AG08396 (cell line): ENCODE measurements around the gene BIN1.
"Not testable (repeated sequence)": the region's sequence is repeated elsewhere in the genome, so short reads cannot be mapped to it uniquely, and the experiment has no call there.

ENCODE experiments used
- DNase-seq: peaks from one replicate; pipeline ENCODE4 v3.0.0; 2012; ENCODE audit warnings: low spot score, mixed read lengths

Gene BIN1

DNA sequence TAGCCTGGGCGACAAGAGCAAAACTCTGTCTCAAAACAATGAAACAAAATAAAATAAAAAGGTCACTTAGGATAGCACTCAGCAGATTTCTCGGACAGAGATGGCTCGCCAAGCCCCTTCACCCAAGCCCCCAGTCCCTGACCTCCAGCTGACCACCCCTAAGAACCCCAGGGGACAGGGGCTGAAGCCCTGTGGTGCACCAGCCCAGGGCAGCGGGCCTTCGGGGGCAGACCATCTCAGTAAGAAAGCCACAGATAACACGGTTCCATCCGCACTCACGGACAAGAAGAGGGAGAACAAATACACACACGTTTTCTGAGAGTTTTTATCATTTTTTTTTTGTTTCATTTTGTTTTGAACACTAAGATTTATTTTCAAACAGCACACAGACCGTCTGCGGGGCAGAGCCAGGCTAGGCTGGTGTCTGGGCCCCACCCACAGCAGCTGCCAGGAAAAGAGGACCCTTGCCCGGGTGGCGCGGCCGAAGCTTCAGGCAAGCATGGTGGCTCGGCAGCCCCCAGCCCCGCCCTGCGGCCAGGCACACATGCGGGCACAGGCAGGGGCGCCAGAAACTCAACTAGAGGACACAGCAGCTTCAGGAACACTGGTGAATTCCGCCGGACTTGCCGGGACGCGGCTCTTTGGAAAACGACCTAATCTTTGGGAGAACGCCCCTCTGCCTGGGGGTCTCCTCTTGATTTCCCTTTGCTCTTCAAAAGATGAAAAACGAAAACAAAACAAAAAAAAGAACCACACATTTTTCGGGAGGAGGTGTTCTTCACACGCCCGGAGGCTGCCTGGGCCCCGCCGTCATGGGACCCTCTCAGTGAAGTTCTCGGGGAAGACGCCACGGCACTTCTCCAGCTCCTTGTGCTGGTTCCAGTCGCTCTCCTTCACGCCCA lies 59.0 kb downstream of the BIN1 start:
- no peak for DNase-seq

DNA sequence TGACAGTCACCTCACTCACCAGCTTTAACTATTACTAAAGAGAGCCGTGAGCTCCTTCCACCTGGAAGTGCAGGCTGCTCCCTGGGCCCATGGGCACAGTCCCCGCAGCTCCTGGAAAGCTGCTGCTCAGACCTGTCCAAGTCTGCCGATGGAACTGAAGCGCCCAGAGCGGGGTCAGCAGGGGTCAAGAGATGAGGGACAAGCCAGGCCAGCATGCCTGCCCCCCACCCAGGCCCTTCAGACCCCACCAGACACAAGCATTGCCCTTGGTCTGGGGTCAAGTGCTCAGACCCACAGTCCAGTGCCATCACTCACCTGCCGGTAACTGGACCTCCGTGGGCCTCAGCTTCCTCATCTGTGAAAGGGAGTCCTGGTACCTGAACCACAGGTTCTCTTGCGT lies 59.9 kb downstream of the BIN1 start:
- DNase-seq: no peak

DNA sequence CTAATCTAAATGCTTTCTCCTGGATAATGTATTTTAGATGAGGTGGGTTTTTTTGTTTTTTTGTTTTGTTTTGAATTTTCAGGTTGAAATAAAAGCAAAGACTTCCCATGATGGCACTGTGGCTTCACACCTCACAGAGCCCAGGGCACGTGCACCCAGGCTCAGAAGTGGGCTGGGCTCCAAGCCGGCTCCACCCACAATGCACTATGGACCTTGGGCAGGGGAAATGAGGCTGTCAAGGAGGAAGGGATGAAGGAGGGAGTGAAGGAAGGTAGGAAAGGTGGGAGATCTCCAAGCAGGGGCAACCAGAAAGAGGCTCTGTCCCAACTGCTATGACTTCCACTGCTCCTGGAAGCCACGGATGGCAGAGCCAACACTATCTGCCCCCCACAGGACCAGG lies 60.4 kb downstream of the BIN1 start:
- DNase-seq: no peak

DNA sequence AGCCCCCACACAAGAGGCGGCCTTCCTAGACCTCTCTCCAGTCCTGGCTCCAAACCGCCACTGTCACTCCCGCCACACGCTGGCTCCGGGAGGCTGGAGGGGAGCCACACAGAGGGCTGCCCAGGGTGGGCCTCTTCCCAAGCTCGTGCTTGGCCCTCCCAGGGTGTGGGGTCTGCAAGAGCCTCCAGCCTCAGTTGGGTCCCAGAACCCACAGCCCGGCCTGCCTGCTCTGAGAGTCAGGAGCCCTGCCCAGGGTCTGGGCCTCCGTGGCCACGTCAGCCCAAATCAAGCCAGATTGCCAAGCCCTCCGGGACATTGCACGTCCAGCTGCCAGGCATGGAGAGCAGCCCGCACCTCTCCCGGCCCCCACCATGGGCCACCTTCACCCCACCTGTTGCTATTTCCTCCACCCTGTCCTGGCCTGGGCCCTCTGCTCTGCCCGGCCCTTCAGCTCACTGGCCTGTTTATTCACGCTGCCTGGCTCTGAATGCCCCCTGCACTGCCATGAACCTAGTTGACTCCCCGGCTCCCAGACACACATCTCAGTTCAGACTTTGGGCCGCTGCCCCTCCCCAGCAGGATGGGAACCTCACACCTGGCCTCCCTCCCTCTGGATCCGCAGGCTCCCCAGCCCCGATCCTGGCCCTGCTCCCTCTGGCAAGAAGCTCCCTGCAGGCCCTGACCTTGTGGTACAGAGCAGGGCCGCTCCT lies 61.0 kb downstream of the BIN1 start:
- peak; percentile 14 for DNase-seq

DNA sequence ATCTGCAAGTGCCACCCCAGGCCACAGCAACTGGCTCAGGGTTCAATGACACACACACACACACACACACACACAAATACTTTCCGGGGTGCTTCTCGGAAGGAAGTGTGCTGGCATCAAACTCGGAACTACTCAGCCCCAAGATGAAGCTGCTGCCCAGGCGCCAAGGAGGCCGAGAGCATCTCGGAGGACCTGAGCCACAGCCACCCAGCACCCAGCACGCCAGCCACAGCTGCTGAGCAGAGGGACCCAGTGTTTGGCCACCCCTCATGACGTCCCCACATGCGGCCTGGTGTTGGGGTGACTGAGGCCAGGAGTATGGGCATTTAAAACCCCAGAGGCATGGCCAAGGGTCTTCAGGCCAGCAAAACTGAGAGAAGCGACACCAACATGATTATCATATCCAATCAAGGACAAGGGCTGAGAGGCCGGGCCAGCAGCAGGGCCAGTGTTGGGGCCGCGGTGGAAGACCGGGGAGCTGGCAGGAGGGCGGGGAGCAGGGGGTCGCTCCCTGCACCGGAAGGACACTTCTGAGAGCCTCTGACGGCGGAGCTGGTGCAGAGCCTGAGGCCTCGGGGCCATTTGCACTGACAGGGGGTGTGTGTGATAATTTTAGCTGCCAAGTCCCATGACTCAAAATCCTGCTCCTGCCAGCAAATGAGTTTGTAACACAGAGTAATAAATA lies 61.8 kb downstream of the BIN1 start:
- peak; percentile 44 for DNase-seq

DNA sequence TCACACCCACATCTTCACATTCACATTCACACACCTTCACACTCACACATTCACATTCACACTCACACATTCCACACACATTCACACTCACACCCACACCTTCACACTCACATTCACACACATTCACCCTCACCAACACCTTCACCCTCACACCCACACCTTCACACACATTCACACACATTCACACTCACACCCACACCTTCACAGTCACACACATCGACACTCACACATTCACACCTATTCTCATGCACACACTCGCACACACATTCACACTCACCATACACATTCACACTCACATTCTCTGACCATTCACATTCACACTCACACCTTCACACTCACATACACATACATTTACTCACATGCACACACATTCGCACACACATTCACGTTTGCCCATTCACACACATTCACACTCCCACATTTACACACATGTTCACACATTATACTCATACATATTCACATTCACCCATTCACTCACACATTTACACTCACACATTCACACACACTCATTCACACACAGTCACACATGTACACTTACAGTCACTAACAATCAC lies 62.7 kb downstream of the BIN1 start:
- no peak for DNase-seq

- no peak for DNase-seq
These were observed 63.4 kb downstream of the BIN1 start for GRCh38 chr2:127043367-127044164.

- DNase-seq: no peak
These were observed 65.5 kb downstream of the BIN1 start for GRCh38 chr2:127041259-127041970.

- DNase-seq: no peak
These were observed 66.8 kb downstream of the BIN1 start for GRCh38 chr2:127040169-127040568.

GRCh38 chr2:127039387-127040031 lies 67.4 kb downstream of the BIN1 start:
- DNase-seq: peak; percentile 19

GRCh38 chr2:127037476-127037875 lies 69.5 kb downstream of the BIN1 start:
- no peak for DNase-seq

DNA sequence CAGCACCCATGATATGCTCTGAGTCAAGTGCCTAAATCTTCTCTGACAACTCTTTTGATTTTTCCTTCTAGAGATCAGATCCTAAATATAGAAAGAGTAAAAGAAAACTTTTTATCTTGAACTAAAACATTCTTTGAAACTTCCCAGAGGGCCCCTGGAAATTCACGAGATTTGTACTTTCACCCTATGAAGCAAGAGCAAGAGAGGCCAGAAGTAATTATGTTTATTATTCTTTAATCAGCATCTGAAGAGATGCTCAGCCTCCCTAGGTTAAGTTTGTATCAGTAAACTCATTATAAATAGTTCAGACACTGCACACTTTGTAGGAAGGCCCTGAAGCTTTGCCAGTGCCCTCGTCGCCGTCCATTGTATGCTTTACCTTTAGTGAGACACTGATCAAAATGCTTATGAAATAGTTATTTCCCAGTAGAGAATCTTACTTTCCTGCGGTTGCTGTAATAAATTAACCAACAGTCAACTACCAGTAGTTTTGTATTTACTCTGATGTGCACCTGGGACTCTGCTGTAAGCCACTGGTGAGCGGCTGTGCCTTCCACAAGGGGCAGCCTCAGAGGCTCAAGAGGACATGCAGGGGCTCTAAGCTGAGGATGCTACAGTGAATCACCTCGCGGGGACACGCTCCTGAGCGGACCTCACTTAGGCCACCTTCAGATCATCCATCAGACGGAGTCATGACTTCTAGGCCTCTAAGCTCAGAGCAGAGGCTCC lies 71.9 kb downstream of the BIN1 start:
- DNase-seq: no peak

- no peak for DNase-seq
These were observed 72.9 kb downstream of the BIN1 start for GRCh38 chr2:127034051-127034450.

GRCh38 chr2:127032621-127033020 lies 74.3 kb downstream of the BIN1 start:
- no peak for DNase-seq

- no peak for DNase-seq
These were observed 77.5 kb downstream of the BIN1 start for GRCh38 chr2:127029350-127030051.

- DNase-seq: not testable (repeated sequence)
These were observed 78.2 kb downstream of the BIN1 start for GRCh38 chr2:127028745-127029144.

DNA sequence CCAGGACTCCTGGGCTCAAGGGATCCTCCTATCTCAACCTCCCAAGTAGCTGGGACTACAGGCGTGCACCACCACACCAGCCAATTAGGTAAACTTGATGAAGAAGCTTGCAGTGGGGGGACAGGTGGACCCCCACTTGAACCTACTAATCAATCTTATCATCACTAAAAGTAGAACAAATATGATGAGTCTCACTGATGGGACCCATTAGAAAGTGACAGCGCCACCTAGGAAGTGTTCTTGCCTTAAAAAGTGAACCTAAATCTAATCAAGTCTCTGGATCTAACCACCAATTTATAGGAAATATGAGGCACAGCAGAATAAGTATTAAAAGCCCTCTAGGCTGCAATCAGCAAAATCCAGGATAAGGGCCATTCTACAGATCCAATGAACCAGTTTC lies 79.2 kb downstream of the BIN1 start:
- no peak for DNase-seq

DNA sequence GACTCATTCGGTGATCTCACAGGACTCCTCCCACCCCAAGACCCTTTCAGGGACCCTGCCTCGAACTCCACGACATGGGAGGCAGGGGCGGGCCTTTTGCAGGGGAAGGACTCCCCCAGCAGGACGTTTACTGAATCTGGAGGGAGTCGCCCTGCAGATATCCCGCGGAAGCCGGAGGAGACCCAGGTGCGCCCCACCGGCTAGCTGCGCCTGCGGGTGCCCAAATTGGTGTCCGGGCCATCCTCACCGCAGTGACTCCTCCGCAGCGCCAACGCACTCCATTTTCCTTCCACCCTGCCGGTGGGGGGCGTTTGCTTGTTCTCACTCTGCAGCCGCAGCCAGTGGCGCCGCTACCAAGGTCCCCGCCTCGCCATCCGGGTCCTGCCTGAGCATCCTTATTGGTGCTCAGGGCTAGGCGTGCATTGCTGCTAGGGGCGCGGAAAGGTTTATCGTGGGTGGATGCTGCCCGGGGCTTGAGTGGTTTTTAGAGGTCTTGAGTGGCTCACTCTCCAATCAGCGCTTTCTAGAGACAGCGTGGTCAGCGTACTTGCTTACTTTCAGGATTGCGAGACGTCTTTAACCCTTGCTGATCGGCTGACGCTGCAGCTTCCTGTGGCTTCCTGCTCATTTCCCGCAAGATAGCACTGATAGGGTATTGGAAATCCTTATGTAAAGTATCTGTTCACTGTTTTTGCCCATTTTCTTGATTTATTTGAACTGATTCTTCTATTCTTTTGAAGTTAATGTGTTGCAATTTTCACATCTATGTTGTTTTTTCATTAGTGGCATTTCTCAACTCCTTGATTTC lies 81.4 kb downstream of the BIN1 start:
- peak; percentile 82 for DNase-seq
